GM10266 (cell line): ENCODE data around the gene BTBD9.
A peak's percentile ranks its signal among the peaks of the same experiment; 100 is the strongest.

Experiments used
- DNase-seq: peaks from one replicate; pipeline ENCODE4 v3.0.0; 2012; ENCODE audit errors: extremely low spot score
- TF ChIP-seq, protein P1 (sequence below): IDR thresholded peaks from 2 replicates; pipeline ENCODE4 v1.5.1; 2012; ENCODE audit warnings: mild to moderate bottlenecking, low read depth; ENCODE audit not compliant: control insufficient read depth, insufficient read depth; ENCODE audit errors: missing control alignments

Gene BTBD9

DNA sequence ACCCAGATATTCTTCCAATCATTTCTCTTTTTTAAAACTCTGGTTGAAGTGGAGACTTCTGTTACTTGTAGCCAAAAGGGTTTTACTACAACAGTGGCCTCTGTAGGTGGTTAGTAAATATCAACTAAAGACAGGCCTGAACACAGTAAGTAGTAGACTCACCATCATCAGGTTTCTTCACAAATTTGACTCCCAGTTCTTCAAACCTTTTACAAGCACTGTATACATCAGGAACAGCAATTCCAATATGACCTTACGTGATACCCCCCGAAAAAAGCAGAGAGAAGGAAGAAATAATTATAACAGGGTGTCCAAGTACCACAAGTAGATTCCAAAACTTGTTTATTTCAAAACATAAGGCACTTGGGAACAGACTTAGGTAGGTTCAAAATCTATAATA lies 42.1 kb upstream of the BTBD9 start:
- TF ChIP-seq, protein P1, sequence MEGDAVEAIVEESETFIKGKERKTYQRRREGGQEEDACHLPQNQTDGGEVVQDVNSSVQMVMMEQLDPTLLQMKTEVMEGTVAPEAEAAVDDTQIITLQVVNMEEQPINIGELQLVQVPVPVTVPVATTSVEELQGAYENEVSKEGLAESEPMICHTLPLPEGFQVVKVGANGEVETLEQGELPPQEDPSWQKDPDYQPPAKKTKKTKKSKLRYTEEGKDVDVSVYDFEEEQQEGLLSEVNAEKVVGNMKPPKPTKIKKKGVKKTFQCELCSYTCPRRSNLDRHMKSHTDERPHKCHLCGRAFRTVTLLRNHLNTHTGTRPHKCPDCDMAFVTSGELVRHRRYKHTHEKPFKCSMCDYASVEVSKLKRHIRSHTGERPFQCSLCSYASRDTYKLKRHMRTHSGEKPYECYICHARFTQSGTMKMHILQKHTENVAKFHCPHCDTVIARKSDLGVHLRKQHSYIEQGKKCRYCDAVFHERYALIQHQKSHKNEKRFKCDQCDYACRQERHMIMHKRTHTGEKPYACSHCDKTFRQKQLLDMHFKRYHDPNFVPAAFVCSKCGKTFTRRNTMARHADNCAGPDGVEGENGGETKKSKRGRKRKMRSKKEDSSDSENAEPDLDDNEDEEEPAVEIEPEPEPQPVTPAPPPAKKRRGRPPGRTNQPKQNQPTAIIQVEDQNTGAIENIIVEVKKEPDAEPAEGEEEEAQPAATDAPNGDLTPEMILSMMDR, result no peak
- no peak for DNase-seq

GRCh38 chr6:38679668-38680067 lies 39.9 kb upstream of the BTBD9 start:
- TF ChIP-seq, protein P1, result no peak
- no peak for DNase-seq

DNA sequence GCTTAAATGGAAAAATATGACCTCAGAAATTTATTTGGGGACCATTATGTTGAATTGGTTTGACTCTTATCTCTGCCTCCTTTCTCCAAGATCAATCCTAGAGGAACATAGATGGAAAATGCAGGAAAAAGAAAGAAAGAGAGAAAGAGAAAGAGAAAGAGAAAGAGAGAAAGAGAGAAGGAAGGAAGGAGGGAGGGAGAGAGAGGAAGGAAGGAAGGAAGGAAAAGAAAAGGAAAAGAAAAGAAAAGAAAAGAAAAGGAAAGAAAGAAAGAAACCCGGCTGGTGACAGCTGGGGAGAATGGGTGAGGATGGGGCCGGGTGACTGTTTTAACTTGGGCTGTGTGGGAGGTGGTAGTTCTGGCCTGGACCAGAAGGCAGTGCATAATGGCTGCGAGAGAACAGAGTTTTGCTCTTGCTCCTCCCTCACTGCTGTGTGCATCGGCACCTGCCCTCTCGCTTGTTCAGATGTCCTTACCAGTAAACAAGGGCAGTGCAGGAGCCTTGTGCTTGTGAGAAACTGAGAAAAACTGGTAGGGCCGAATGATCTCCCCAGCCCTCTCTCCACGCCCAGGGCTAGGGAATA lies 38.5 kb upstream of the BTBD9 start:
- DNase-seq, result peak; percentile 22
- TF ChIP-seq, protein P1, result no peak

GRCh38 chr6:38676974-38677544 lies 37.3 kb upstream of the BTBD9 start:
- DNase-seq, result no peak
- TF ChIP-seq, protein P1, result no peak

GRCh38 chr6:38676236-38676973 lies 36.7 kb upstream of the BTBD9 start:
- TF ChIP-seq, protein P1, result no peak

GRCh38 chr6:38673397-38674165 lies 33.9 kb upstream of the BTBD9 start:
- TF ChIP-seq, protein P1, result no peak
- no peak for DNase-seq

More at GRCh38 chr6:38676236-38676973, 36.7 kb upstream of the BTBD9 start:
- no peak for DNase-seq
